Activated naive CD8-positive, alpha-beta T cell treated with anti-CD3 and anti-CD28 coated beads, Interleukin-2, amount 50 U/mL, for 16 hours (primary cell): Measurements from ENCODE around the gene MEGF11.
"Not testable (repeated sequence)": the region's sequence is repeated elsewhere in the genome, so short reads cannot be mapped to it uniquely, and the experiment has no call there.

Experiments
- DNase-seq: peaks from one replicate; pipeline ENCODE4 v3.0.0-alpha.2; 2020; ENCODE audit warnings: low read depth, low spot score

MEGF11 gene

DNA sequence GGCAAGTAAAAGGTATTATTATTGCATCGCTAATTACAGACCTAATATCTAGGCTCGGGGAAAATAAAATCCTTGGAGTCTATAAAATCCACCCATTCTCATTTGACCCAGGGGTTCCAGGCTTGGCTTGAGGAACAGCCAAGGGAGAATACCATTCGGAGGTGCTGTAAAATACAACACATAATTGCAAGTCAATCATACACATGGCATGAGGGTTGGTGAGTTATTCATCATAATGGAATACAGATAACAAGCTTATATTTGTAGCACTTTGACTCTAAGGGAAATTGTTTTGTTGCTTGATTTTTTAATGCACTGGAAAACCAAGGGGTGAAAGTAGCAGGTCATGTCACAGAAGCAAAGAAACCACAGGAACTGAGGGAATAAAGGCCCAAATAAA lies 23.0 kb upstream of the MEGF11 start:
- DNase-seq, result no peak

DNA sequence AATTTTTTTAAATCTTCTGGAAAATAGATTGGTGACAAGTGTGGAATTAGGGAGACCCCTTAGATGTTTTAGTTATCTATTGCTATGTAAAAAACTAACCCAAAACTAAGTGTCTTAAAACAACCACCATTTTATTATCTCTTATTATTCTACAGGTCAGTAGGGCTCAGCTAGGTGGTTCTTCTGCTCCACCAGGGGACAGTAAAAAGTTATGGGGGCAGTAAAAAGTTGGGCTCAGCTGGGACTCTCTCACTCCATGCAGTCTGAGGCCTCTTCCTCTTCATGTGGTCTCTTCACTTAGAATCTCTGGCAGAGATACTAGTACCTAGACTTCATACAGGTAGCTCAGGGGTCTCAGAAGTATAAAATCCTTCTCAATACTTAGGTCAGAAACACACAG lies 21.8 kb upstream of the MEGF11 start:
- no peak for DNase-seq

GRCh38 chr15:66270932-66271331 lies 17.4 kb upstream of the MEGF11 start:
- DNase-seq, result no peak

- no peak for DNase-seq
These were observed 16.0 kb upstream of the MEGF11 start for GRCh38 chr15:66269326-66270090.

DNA sequence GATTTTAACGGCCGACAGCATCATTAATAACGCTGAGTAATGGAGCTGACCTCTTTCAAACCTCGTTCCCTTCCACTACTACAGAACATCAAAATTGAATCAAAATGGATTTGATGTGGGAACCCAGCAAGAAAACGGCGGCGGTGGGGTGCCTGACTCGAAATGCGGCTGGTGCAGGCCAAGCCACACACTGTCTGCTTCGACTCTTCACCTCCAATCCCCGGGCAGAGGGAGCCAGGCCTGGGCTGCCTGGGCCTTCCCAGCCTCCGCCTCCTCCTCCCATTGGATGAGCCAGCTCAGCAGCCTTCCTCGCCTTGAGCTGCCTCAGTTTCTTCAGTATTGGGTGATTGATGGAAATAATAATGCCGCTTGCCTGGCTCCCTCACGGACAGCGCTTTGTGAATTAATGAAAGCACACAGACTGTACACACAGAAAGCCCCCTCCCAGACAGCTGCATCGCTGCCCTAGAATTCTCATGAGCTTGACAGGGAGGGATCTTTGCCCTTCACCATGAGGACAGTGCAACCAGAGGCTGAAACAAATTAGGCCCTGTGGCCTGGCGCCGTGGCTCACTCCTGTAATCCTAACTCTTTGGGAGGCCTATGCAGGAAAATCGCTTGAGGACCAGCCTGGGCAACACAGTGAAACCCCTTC lies 11.4 kb upstream of the MEGF11 start:
- DNase-seq, result no peak

GRCh38 chr15:66262837-66263236 lies 9.3 kb upstream of the MEGF11 start:
- not testable (repeated sequence) for DNase-seq

DNA sequence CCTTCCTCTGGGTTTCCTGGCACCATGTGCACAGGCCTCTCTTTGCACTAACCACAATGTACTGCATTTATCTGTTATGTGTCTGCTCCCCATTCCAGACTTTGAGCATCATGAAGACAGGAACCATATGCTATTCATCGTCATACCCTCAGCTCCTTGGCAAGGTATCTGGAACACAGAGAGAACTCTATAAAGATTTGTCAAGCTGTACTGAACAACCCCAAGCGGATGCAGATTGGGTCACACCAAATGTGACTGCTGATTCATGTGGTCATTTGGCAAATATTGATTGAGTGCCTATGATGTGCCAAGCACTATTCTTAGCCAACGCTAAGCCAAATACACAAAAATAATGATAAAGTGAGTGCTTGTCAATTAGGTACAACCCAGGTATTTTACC lies 7.5 kb upstream of the MEGF11 start:
- DNase-seq, result no peak

DNA sequence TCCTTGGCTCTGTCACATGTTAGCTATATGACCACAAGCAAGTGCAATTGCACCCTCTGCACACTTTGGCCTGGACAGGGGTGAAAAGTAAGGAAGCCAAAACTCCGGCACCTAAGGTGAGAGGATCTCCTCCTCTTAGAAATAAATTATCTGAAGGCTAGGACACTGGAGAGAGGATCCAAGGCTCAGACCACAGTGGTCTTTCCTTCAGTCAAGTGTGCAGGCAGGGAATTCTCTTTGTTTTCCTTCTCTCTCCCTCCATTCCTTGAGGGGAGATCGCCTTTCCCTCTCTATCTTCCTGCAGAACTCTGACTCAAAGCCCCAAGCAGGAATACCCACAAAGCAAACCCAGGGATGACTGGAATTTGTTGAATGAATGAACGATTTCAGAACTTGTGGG lies 3.1 kb upstream of the MEGF11 start:
- DNase-seq, result no peak

DNA sequence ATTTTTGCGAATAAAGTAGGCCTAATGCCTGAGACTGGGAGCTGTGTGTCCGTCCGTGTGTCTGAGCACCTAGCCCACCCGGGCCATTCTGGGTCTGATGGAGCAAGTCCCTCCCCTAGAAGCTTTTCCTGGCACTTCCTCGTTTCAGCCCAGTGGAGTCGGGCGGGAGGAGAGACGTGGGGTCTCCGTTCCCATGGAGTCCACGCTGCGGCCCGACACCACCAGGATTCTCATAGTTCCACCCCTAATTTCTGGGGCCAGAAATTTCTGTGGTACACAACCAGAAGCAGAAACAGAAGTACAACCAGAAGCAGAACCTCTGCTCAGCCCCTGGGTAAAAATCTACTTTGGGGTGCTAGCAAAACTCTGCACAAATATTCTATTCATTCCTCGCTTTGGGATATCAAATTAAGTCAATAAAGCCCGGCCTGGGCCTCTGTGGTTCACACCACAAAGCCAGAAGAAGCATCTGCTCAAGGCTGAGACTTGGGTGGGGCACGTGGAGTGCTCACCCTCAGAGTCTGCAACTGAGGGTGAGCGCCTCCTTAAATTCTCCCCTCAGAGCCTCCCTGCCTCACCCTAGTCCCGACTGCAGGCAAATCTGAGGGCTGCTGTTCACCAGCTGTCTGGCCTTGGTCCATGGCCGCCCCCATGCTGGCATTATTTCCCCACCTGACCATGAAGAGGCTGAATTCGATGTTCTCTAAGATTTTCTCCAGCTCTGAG lies 1.6 kb upstream of the MEGF11 start:
- no peak for DNase-seq

- no peak for DNase-seq
These were observed 770 bp upstream of the MEGF11 start for GRCh38 chr15:66254089-66254950.

DNA sequence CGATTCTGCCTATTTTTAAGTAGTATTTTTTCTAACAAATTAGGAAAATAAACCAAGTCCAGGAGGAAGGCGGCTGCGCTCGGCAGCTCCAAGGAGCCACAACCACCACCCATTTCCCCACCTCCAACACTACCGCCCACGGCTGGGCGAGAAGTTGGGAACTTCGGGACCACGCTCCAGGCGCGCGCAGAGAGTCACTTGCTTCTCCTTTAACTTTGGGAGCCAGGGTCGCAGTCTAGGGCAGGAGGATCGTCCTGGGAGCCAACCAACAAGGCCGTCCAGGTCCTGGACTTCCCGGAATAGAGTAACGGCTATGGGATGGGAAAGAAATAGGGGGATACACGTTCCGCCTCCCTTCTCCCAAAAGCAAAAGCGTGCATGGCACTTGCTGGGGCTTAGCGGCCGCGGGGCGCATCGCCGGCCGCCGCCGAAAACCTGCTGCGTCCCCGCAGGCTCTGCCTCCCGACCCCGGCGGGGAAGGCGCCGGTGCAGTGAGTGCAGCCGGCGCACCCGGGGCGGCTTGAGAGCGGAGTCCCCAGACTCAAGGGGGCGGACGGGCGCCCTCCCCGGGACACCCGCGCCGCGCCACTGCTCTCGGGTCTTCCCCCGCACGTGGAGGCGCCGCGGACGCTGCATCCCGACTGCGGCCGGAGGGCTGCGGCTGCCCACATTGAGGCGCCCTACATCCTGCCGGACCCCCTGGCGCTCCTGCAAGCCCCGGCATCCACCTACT lies 699 bp downstream of the MEGF11 start:
- DNase-seq, result no peak

DNA sequence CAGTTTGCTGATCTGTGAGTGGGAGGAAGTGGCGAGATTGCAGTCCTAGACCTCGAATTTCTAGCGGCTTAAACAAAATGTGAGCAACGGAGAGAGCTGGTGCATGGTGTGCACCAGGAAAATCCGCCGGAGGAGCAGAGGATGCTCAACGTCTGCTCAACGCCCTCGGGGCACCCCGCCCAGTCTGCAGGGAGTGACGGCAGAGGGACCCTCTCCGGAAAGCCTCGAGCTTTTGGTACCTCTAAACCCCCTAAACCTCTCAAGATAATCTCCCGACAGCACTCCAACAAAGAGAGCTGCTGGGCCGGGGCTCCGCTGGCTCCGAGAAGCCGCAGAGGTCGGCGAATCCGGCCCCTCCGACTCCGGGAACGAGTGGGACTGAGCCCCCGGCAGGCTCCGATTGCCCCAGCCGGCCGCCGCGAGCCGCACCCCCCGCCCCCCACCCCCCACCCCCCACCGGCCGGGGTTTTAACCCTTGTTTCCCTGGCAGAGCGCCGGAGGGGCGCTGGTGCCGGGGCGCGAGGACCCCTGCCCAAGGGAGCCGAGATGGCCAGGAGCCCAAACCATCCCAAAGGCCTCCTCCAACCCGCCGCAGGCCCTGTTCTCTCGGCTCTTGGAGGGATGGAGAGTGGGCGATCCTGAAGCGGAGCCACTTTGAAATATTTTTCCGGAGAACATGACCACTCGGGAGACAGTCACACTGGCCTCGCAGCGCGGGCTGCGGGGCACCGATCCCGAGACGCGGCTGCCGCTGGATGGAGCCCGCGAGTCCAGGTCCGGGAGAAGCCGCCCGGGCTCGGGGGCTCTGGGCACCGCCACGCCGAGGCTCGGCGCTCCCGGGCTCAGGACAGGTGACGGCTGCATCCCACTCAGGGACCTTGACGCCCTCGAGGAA lies 1.5 kb downstream of the MEGF11 start:
- DNase-seq, result no peak

DNA sequence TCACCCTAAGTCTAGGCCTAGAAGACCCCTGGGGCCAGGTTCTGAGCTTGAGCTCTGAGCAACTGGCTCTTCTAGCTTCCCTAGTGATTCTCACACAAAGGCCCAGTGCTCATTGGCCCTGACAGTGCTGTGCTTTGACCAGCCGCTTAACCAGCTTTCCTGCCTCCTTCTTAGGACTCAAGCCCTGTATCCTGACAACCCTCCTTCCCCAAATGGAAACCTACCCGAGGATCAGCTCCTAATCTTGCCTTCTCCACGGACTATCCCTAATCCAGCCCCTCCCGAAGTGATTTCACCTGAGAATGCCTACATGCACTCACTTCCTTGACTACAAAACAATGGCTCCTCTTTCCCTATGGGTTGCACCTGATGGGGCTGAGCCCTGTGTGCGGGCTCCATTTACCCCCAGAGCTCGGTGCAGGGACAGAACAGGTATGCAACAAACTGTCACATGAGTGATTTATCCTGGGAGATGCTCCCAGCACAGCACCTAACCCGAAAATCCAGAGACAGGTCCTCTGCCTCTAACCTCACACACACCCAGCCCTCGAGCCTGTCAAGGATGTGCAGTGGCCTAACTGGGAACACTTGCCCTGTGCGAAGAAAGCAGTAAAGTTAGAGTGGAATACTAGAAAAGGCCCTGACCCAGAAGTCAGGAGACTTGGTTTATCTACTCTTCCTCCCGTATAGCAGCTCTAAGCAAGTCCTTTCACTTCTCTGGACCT lies 2.3 kb downstream of the MEGF11 start:
- DNase-seq, result no peak

DNA sequence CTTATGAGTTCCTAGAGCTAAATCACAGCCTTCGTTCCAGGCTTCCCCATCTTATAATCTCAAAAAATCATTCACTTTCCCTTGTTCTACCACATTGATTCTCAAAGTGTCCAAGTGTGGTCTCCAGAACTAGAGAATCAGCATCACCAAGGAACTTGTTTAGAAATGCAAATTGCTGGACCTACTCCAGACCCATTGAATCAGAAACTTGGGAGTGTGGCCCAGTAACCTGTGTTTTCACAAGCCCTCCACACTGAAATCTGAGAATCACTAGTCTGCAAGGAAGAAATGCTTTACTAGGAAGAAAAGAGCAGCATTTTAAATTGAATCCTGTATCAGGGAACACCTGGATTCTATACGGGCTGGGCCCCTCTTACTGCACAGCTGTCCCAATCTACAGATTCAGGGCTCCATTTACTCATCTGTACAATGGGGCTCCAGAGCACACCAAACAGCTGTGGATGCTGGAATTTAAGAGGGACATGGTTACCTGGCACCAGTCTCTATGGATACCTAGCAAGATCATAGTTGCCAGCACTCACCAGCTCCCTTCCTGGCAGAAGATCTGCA lies 3.9 kb downstream of the MEGF11 start:
- DNase-seq, result no peak

DNA sequence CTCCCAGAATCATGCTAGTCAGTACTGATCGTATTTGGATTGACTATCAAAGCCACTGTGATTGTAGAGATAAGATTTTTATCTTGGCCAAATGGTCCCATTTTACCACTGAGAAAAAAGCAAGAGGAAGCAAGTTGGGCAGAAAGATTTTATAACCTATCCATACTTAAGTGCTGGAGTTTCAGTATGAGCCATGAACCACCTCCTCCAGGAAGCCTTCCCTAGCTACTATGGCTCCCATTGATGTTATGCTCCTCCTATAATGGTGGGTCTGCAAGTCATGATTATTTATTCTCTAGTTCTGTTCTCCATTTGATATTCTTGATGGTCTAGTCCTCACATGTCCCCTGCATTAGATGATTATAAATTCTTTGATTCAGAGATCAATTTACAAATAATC lies 6.6 kb downstream of the MEGF11 start:
- no peak for DNase-seq

GRCh38 chr15:66245832-66246231 lies 7.7 kb downstream of the MEGF11 start:
- DNase-seq, result not testable (repeated sequence)

GRCh38 chr15:66241908-66242285 lies 11.7 kb downstream of the MEGF11 start:
- DNase-seq, result no peak

DNA sequence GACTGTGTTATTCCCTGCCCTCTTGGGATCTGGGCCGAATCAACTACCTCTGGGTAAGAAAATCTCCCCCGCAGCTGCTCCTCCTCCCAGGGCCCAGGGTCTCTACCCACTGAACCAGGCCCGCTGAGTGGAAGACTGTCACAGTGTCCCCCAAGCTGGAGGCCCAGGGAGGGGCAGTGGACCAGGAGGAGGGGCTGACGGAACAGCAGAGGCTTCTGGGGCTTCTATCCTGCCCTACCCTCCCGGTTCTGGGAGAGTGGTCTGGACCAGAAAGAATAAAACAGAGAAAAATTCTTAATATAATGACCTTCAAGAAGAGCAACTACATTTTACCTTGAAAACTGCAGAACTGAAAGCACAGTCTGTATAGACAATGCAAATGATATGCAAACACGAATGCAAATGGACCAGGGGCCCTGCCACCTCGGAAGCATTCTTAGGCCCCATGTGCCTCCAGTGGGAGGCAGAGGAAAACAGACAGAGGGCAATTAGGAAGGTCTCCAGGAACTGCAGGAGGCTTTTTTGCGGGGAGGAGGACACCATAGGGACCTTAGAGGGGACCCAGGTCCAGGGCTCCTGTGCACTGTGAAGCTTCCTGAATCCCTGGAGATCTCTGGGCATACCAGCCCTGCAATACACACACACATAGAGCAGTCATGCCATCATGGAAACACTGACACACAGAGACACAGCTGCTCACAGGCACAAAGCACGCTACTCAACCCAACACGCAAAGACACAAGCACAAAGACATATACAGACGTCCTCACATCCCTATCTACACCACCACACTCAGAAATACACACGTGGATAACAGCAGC lies 12.3 kb downstream of the MEGF11 start:
- DNase-seq, result no peak
